SK-N-SH treated with all-trans-retinoic acid at 6 μM for 48 hours (cell line): ENCODE results near the gene DUSP6.

Experiments used
- ARNTL ChIP-seq: fragments of 450-650 bp; formaldehyde crosslinking; IDR thresholded peaks from 2 replicates; pipeline ENCODE4 v1.5.0; 2020; ENCODE audit warnings: low read depth, mild to moderate bottlenecking, moderate library complexity, borderline replicate concordance
- ESRRG ChIP-seq: fragments of 250-450 bp; sonication (Bioruptor Pico); IDR thresholded peaks from 2 replicates; pipeline ENCODE4 v1.6.1; 2021; ENCODE audit warnings: mild to moderate bottlenecking
- GLIS3 ChIP-seq: fragments of 250-450 bp; sonication (Bioruptor Pico); IDR thresholded peaks from 2 replicates; pipeline ENCODE4 v1.5.0; 2020; ENCODE audit warnings: mild to moderate bottlenecking, moderate library complexity
- RARB ChIP-seq: fragments of 250-450 bp; sonication (Bioruptor Pico); IDR thresholded peaks from 2 replicates; pipeline ENCODE4 v1.8.0; 2021; ENCODE audit warnings: mild to moderate bottlenecking, moderate library complexity
- ZFP3 ChIP-seq: fragments of 250-450 bp; sonication (Bioruptor Pico); IDR thresholded peaks from 2 replicates; pipeline ENCODE4 v1.5.0; 2020; ENCODE audit warnings: mild to moderate bottlenecking, moderate library complexity
- ZFP30 ChIP-seq: fragments of 450-650 bp; formaldehyde crosslinking; IDR thresholded peaks from 2 replicates; pipeline ENCODE4 v1.5.0; 2022; ENCODE audit warnings: mild to moderate bottlenecking, moderate library complexity
- ZNF565 ChIP-seq: fragments of 450-650 bp; formaldehyde crosslinking; conservative IDR thresholded peaks from 2 replicates; pipeline ENCODE4 v1.5.0; 2020; ENCODE audit warnings: low read depth, mild to moderate bottlenecking, moderate library complexity
- TF ChIP-seq, protein P1 (sequence below): fragments of 250-450 bp; sonication (Bioruptor Pico); IDR thresholded peaks from 2 replicates; pipeline ENCODE4 v1.8.0; 2020; ENCODE audit warnings: mild to moderate bottlenecking, moderate library complexity, borderline replicate concordance
- TF ChIP-seq, protein P2 (sequence below): fragments of 250-450 bp; sonication (Bioruptor Pico); IDR thresholded peaks from 2 replicates; pipeline ENCODE4 v1.8.0; 2021; ENCODE audit warnings: low read depth, mild to moderate bottlenecking, moderate library complexity, borderline replicate concordance

DNA sequence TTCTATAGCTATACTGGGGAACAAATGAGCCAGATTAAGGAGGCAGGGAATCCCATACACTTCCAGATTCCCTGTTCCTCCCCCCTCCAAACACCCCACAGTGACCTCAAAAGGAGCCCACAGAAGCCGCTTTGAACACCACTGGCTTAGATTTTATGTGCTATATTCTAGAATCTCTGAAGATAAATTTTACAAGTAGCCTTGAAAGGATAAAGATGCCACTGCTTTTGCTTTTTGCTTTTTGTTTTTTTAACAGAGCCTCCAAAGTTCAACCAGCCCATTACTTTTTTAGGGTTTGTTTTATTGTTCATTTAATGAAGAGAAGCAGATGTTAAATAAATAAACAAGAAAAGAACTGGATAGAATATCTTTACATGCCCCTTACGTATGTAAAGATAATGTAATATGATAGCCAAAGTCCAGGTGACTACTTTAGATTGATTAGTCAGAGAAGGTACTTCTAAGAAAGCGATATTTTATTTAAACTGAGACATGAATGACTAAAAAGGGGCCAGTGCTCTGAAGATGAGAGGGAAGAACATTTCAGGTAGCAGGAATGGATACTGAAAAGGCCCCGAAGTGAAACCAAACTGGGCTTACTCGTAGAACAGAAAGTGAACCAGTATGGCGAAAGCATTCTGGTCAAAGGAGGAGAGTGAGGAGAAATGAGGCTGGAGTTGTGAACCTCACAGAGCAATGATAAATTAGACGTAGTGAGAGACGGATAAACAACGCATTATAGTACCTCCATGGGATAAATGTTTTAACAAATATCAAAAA lies 44.6 kb downstream of the DUSP6 start:
- no peak for TF ChIP-seq ARNTL (CRISPR knock-in tag)
- TF ChIP-seq GLIS3 (CRISPR knock-in tag): no peak
- no peak for TF ChIP-seq ZFP30 (CRISPR knock-in tag)
- TF ChIP-seq, protein P1, sequence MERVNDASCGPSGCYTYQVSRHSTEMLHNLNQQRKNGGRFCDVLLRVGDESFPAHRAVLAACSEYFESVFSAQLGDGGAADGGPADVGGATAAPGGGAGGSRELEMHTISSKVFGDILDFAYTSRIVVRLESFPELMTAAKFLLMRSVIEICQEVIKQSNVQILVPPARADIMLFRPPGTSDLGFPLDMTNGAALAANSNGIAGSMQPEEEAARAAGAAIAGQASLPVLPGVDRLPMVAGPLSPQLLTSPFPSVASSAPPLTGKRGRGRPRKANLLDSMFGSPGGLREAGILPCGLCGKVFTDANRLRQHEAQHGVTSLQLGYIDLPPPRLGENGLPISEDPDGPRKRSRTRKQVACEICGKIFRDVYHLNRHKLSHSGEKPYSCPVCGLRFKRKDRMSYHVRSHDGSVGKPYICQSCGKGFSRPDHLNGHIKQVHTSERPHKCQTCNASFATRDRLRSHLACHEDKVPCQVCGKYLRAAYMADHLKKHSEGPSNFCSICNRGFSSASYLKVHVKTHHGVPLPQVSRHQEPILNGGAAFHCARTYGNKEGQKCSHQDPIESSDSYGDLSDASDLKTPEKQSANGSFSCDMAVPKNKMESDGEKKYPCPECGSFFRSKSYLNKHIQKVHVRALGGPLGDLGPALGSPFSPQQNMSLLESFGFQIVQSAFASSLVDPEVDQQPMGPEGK: no peak
- TF ChIP-seq ZNF565 (CRISPR knock-in tag): no peak
- TF ChIP-seq, protein P2, sequence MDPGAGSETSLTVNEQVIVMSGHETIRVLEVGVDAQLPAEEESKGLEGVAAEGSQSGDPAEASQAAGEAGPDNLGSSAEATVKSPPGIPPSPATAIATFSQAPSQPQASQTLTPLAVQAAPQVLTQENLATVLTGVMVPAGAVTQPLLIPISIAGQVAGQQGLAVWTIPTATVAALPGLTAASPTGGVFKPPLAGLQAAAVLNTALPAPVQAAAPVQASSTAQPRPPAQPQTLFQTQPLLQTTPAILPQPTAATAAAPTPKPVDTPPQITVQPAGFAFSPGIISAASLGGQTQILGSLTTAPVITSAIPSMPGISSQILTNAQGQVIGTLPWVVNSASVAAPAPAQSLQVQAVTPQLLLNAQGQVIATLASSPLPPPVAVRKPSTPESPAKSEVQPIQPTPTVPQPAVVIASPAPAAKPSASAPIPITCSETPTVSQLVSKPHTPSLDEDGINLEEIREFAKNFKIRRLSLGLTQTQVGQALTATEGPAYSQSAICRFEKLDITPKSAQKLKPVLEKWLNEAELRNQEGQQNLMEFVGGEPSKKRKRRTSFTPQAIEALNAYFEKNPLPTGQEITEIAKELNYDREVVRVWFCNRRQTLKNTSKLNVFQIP (CRISPR knock-in tag): no peak
- no peak for TF ChIP-seq ZFP3 (CRISPR knock-in tag)
- no peak for TF ChIP-seq ESRRG (CRISPR knock-in tag)
- no peak for TF ChIP-seq RARB (CRISPR knock-in tag)
